Thyroid gland (tissue), 4 donors: ENCODE data around the gene PIP4K2A. TPM values are rescaled to one million over a fixed set of nuclear protein-coding genes. Genes with fewer than 3 reads are reported as not detected.

Experiments
- DNase-seq, 2 donors: peaks; one replicate each; pipeline ENCODE4 v3.0.0-alpha.2; 2019
- H3K27ac ChIP-seq, 3 donors: fragments of 200-600 bp; sonication (generic); 1 replicate in 2 of 3; 2 replicates in 1 of 3; pipeline ENCODE4 v1.5.1; 2016 to 2019; ENCODE audit warnings: mild to moderate bottlenecking in 1 of 3, moderate library complexity in 1 of 3
- H3K27me3 ChIP-seq: fragments of 200-600 bp; sonication (generic); one replicate; pipeline ENCODE4 v1.5.1; 2019
- H3K36me3 ChIP-seq, 2 donors: fragments of 200-600 bp; sonication (generic); one replicate each; pipeline ENCODE4 v1.5.1; 2016 to 2019
- H3K4me1 ChIP-seq, 2 donors: fragments of 200-600 bp; sonication (generic); one replicate each; pipeline ENCODE4 v1.5.1; 2017 to 2019
- H3K4me3 ChIP-seq, 3 donors: fragments of 200-600 bp; sonication (generic); replicated peaks in 1 of 3; 1 replicate in 2 of 3; 2 replicates in 1 of 3; pipeline ENCODE4 v1.5.1; 2016; ENCODE audit warnings: mild to moderate bottlenecking in 1 of 3
- H3K9me3 ChIP-seq: fragments of 200-600 bp; sonication (generic); one replicate; pipeline ENCODE4 v1.5.1; 2017
- CTCF ChIP-seq, 6 experiments: fragments of 200-600 bp in 3 of 6; fragments of 450-650 bp in 3 of 6; sonication (generic) in 3 of 6; IDR thresholded peaks; one replicate each; pipeline ENCODE4 v1.5.1; 2016 to 2019; ENCODE audit warnings: antibody characterized with exemption in 6 of 6, mild to moderate bottlenecking in 2 of 6, inconsistent platforms in 1 of 6, moderate library complexity in 1 of 6
- POLR2A ChIP-seq, 2 donors: fragments of 450-650 bp; IDR thresholded peaks; one replicate each; pipeline ENCODE4 v1.6.1; 2017; ENCODE audit warnings: antibody characterized with exemption in 2 of 2, mild to moderate bottlenecking in 2 of 2, moderate library complexity in 1 of 2
- WGBS, 2 donors: methylation state at CpG; one replicate each; pipeline ENCODE4 v1.1.5; 2017; 5-methylcytosine and 5-hydroxymethylcytosine counted together
- intact Hi-C: fragments of 100-400 bp; cut with DNase I; formaldehyde crosslinking; loops from one replicate; pipeline ENCODE4 v1.15.1; 2023
- total RNA-seq, 4 donors: library from RNA; depleted of rRNA; stranded (reverse); fragments of >200 nt; gene quantifications; one replicate each; pipeline ENCODE4 v1.2.3, GENCODE V29; 2016

PIP4K2A gene
- total RNA-seq, 4 donors from 2014 or later: 16.5 to 23.2 (median 19.3) TPM

- no peak for TF ChIP-seq POLR2A (IDR thresholded peaks at IDR 0.05)
- no peak for TF ChIP-seq CTCF (IDR thresholded peaks at IDR 0.05)
- 96 to 97% methylated on average over 2 of the region's 2 CpGs for WGBS, 2 donors
- Histone ChIP-seq H3K4me3 (no peak overlapping the region), H3K9me3 (no peaks in the 10 kb centered on the region), H3K27ac (no peak overlapping the region), H3K27me3 (no peaks in the 10 kb centered on the region), H3K4me1 (peaks cover 0 to 20% of the 10 kb centered on the region in 2 donors), H3K36me3 (no peaks in the 10 kb centered on the region)
- intact Hi-C loops: no loop called here
- no peak for DNase-seq
Observed at GRCh38 chr10:22609251-22609650, 105.1 kb downstream of the PIP4K2A start.

GRCh38 chr10:22607261-22607660 is 107.1 kb downstream of the PIP4K2A start:
- H3K36me3 ChIP-seq: no peaks in the 10 kb centered on the region
- H3K27ac ChIP-seq: no peak overlapping the region
- H3K4me3 ChIP-seq: no peak overlapping the region
- DNase-seq: no peak
- no peaks in the 10 kb centered on the region for H3K27me3 ChIP-seq
- intact Hi-C loops: no loop called here
- H3K4me1 ChIP-seq: peaks cover 0 to 20% of the 10 kb centered on the region in 2 donors
- TF ChIP-seq POLR2A (IDR thresholded peaks at IDR 0.05) (no peak), CTCF (IDR thresholded peaks at IDR 0.05) (no peak)
- WGBS, 2 donors: 77 to 81% methylated on average over 3 of the region's 3 CpGs
- H3K9me3 ChIP-seq: no peaks in the 10 kb centered on the region

GRCh38 chr10:22606164-22606614 is 108.2 kb downstream of the PIP4K2A start:
- WGBS, 2 donors: 75 to 76% methylated on average over 6 of the region's 6 CpGs
- intact Hi-C loops: no loop called here
- TF ChIP-seq CTCF (IDR thresholded peaks at IDR 0.05): no peak
- no peak for TF ChIP-seq POLR2A (IDR thresholded peaks at IDR 0.05)
- H3K4me3 ChIP-seq: no peak overlapping the region
- no peak overlapping the region for H3K27ac ChIP-seq
- H3K4me1 ChIP-seq: peaks cover 0 to 23% of the 10 kb centered on the region in 2 donors
- no peaks in the 10 kb centered on the region for H3K9me3 ChIP-seq
- no peaks in the 10 kb centered on the region for H3K27me3 ChIP-seq
- no peaks in the 10 kb centered on the region for H3K36me3 ChIP-seq
- DNase-seq: no peak

GRCh38 chr10:22605168-22605567 is 109.2 kb downstream of the PIP4K2A start:
- Histone ChIP-seq H3K36me3 (no peaks in the 10 kb centered on the region), H3K4me1 (peaks cover 0 to 20% of the 10 kb centered on the region in 2 donors), H3K4me3 (no peak overlapping the region), H3K27ac (no peak overlapping the region), H3K27me3 (no peaks in the 10 kb centered on the region), H3K9me3 (no peaks in the 10 kb centered on the region)
- intact Hi-C loops: no loop called here
- 76 to 80% methylated on average over 4 of the region's 4 CpGs for WGBS, 2 donors
- no peak for DNase-seq
- TF ChIP-seq CTCF (IDR thresholded peaks at IDR 0.05): no peak
- no peak for TF ChIP-seq POLR2A (IDR thresholded peaks at IDR 0.05)

- no peaks in the 10 kb centered on the region for H3K36me3 ChIP-seq
- H3K27me3 ChIP-seq: no peaks in the 10 kb centered on the region
- H3K4me1 ChIP-seq: peaks cover 0 to 23% of the 10 kb centered on the region in 2 donors
- no peak overlapping the region for H3K4me3 ChIP-seq
- TF ChIP-seq CTCF (IDR thresholded peaks at IDR 0.05): no peak
- WGBS, 2 donors: 82 to 87% methylated on average over 15 of the region's 15 CpGs
- H3K27ac ChIP-seq: no peak overlapping the region
- DNase-seq: no peak
- H3K9me3 ChIP-seq: no peaks in the 10 kb centered on the region
- intact Hi-C loops: no loop called here
Observed at GRCh38 chr10:22604344-22605126, 109.8 kb downstream of the PIP4K2A start.
